Hippocampal formation (tissue), 2 donors: ENCODE measurements around the gene UNC79.
"Not testable (repeated sequence)": the region's sequence is repeated elsewhere in the genome, so short reads cannot be mapped to it uniquely, and the experiment has no call there.

Experiments used
- DNase-seq, 2 donors: peaks; one replicate each; lab custom pipeline; 2025; lab: John Stamatoyannopoulos, UW

Gene UNC79

GRCh38 chr14:93493622-93494021 is 62.9 kb downstream of the UNC79 start:
- not testable (repeated sequence) for DNase-seq

- no peak for DNase-seq
These were observed 66.4 kb downstream of the UNC79 start for GRCh38 chr14:93496856-93497741.

- no peak for DNase-seq
These were observed 79.3 kb downstream of the UNC79 start for GRCh38 chr14:93510056-93510455.

- no peak for DNase-seq
These were observed 80.3 kb downstream of the UNC79 start for GRCh38 chr14:93511001-93511400.

- DNase-seq = no peak
These were observed 89.4 kb downstream of the UNC79 start for GRCh38 chr14:93520053-93520607.

GRCh38 chr14:93522221-93522620 is 91.5 kb downstream of the UNC79 start:
- no peak for DNase-seq

GRCh38 chr14:93525216-93525615 is 94.5 kb downstream of the UNC79 start:
- DNase-seq = not testable (repeated sequence)

- no peak for DNase-seq
These were observed 95.1 kb downstream of the UNC79 start for GRCh38 chr14:93525696-93526451.

- no peak for DNase-seq
These were observed 96.5 kb downstream of the UNC79 start for GRCh38 chr14:93527203-93527607.

GRCh38 chr14:93528884-93529558 is 98.3 kb downstream of the UNC79 start:
- no peak for DNase-seq

GRCh38 chr14:93531644-93532043 is 100.9 kb downstream of the UNC79 start:
- DNase-seq = no peak

GRCh38 chr14:93532541-93532940 is 101.8 kb downstream of the UNC79 start:
- no peak for DNase-seq

GRCh38 chr14:93533437-93533836 is 102.7 kb downstream of the UNC79 start:
- no peak for DNase-seq

- DNase-seq = peak in 1 of 2 donors; percentile 15
These were observed 103.1 kb downstream of the UNC79 start for GRCh38 chr14:93533842-93534241.

GRCh38 chr14:93535537-93535936 is 104.8 kb downstream of the UNC79 start:
- DNase-seq = no peak

GRCh38 chr14:93536945-93537344 is 106.2 kb downstream of the UNC79 start:
- DNase-seq = no peak

GRCh38 chr14:93537951-93538350 is 107.2 kb downstream of the UNC79 start:
- no peak for DNase-seq

- no peak for DNase-seq
These were observed 107.7 kb downstream of the UNC79 start for GRCh38 chr14:93538413-93538812.

- DNase-seq = no peak
These were observed 109.5 kb downstream of the UNC79 start for GRCh38 chr14:93540235-93540634.

- DNase-seq = peak in 1 of 2 donors; percentile 55
These were observed 113.0 kb downstream of the UNC79 start for GRCh38 chr14:93543766-93544165.

GRCh38 chr14:93544212-93544611 is 113.5 kb downstream of the UNC79 start:
- DNase-seq = no peak

GRCh38 chr14:93546642-93547041 is 115.9 kb downstream of the UNC79 start:
- DNase-seq = no peak
